ENCODE measurements around the gene CHST9. TPM values are rescaled to one million over a fixed set of nuclear protein-coding genes. Genes with fewer than 3 reads are reported as not detected.

The CHST9 gene
- total and polyA plus RNA-seq, 2 of the 4 experiments (the other 2 are of a cell fraction), result not detected

- Histone ChIP-seq H2BK5ac (ENCODE audit: low read depth, low read length, poor library complexity, severe bottlenecking) (no peak overlapping the region), H2BK15ac (ENCODE audit: low read depth, low read length) (no peak overlapping the region), H4K91ac (ENCODE audit: insufficient read depth, low read depth, low read length) (no peak overlapping the region), H4K20me1 (ENCODE audit: insufficient read depth, low read length) (no peaks in the 10 kb centered on the region), H3K4me2 (ENCODE audit: low read depth, low read length) (no peak overlapping the region), H3K36me3 (ENCODE audit: control insufficient read depth, insufficient read depth, low read length) (no peaks in the 10 kb centered on the region), H3K9me1 (ENCODE audit: insufficient read depth, low read length) (no peaks in the 10 kb centered on the region), H3K4me1 (ENCODE audit: control insufficient read depth, insufficient read depth, low read length) (no peaks in the 10 kb centered on the region), H3K9me3 (ENCODE audit: control insufficient read depth, insufficient read depth, low read length) (peaks cover 8% of the 10 kb centered on the region), H3K56ac (ENCODE audit: extremely low read depth, insufficient read depth, low read length) (no peak overlapping the region), H3K23ac (ENCODE audit: low read depth, low read length) (no peak overlapping the region), H2BK120ac (ENCODE audit: low read depth, low read length) (no peak overlapping the region), H2AFZ (replicated peaks; ENCODE audit: low read length, poor library complexity) (no peak overlapping the region), H3K14ac (replicated peaks; ENCODE audit: low read depth, low read length) (no peak overlapping the region), H4K5ac (ENCODE audit: low read depth, low read length) (no peak overlapping the region), H2AK5ac (ENCODE audit: low read depth, low read length) (no peak overlapping the region), H3K9ac (ENCODE audit: low read depth, low read length) (no peak overlapping the region), H3K4me3 (ENCODE audit: insufficient read depth, low read depth, low read length) (no peak overlapping the region), H2BK20ac (ENCODE audit: low read depth, low read length) (no peak overlapping the region), H3K4ac (ENCODE audit: low read depth, low read length) (no peak overlapping the region), H3K79me1 (ENCODE audit: low read depth in 1 of 2, low read length in 2 of 2) (no peaks in the 10 kb centered on the region), H3K18ac (ENCODE audit: low read depth, low read length) (no peak overlapping the region), H4K8ac (ENCODE audit: low read depth in 2 of 2, low read length in 2 of 2) (no peak overlapping the region), H3K27ac (ENCODE audit: insufficient read depth, low read length) (no peak overlapping the region), H2AK9ac (replicated peaks; ENCODE audit: low read depth, low read length, poor library complexity) (no peak overlapping the region), H3K27me3 (ENCODE audit: control insufficient read depth, insufficient read depth, low read length) (no peaks in the 10 kb centered on the region)
- DNase-seq (no peak), ATAC-seq (ENCODE audit: low read depth) (no peak)
- in situ Hi-C loops (cut with MboI; ENCODE audit: low sequenced_read_pairs), result no loop called here
- WGBS, 2 experiments (ENCODE audit: extremely low coverage in 2 of 2, insufficient read length in 1 of 2), result no CpG with 5 or more reads among the region's 7 CpGs
- dilution Hi-C loops (cut with HindIII; ENCODE audit: low sequenced_read_pairs, unreplicated experiment), result no loop called here
- intact Hi-C loops (cut with micrococcal nuclease), result no loop called here
- no TSS peak for BruUV-seq (replicated peaks)
- ChIA-PET POLR2A (ENCODE audit: unreplicated experiment) (no interaction called here), CTCF (no interaction called here)
- TF ChIP-seq, protein P1, sequence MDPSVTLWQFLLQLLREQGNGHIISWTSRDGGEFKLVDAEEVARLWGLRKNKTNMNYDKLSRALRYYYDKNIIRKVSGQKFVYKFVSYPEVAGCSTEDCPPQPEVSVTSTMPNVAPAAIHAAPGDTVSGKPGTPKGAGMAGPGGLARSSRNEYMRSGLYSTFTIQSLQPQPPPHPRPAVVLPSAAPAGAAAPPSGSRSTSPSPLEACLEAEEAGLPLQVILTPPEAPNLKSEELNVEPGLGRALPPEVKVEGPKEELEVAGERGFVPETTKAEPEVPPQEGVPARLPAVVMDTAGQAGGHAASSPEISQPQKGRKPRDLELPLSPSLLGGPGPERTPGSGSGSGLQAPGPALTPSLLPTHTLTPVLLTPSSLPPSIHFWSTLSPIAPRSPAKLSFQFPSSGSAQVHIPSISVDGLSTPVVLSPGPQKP (IDR thresholded peaks at IDR 0.05; ENCODE audit: borderline replicate concordance, low read depth, low read length), result no peak
- no peak for TF ChIP-seq BHLHE40 (IDR thresholded peaks at IDR 0.05; ENCODE audit: low read depth, low read length)
- no peak for TF ChIP-seq MAZ (IDR thresholded peaks at IDR 0.05; ENCODE audit: borderline replicate concordance, low read depth, low read length)
- TF ChIP-seq NFE2L2 (IDR thresholded peaks at IDR 0.05; ENCODE audit: low read depth, low read length), result no peak
- no peak for TF ChIP-seq FOS (IDR thresholded peaks at IDR 0.05; ENCODE audit: low read depth, low read length)
- TF ChIP-seq CHD1 (IDR thresholded peaks at IDR 0.05; ENCODE audit: low read depth, low read length), result no peak
- TF ChIP-seq RCOR1 (IDR thresholded peaks at IDR 0.05; ENCODE audit: insufficient replicate concordance, low read length), result no peak
- no peak for TF ChIP-seq CEBPB (IDR thresholded peaks at IDR 0.05; ENCODE audit: low read depth, low read length)
- TF ChIP-seq SMC3 (IDR thresholded peaks at IDR 0.05; ENCODE audit: low read depth, low read length), result no peak
- TF ChIP-seq RAD21 (IDR thresholded peaks at IDR 0.05; ENCODE audit: low read length), result no peak
- TF ChIP-seq POLR2A (IDR thresholded peaks at IDR 0.05; ENCODE audit: low read depth, low read length), result no peak
- TF ChIP-seq RFX5 (IDR thresholded peaks at IDR 0.05; ENCODE audit: low read depth, low read length), result no peak
- TF ChIP-seq, protein P2, sequence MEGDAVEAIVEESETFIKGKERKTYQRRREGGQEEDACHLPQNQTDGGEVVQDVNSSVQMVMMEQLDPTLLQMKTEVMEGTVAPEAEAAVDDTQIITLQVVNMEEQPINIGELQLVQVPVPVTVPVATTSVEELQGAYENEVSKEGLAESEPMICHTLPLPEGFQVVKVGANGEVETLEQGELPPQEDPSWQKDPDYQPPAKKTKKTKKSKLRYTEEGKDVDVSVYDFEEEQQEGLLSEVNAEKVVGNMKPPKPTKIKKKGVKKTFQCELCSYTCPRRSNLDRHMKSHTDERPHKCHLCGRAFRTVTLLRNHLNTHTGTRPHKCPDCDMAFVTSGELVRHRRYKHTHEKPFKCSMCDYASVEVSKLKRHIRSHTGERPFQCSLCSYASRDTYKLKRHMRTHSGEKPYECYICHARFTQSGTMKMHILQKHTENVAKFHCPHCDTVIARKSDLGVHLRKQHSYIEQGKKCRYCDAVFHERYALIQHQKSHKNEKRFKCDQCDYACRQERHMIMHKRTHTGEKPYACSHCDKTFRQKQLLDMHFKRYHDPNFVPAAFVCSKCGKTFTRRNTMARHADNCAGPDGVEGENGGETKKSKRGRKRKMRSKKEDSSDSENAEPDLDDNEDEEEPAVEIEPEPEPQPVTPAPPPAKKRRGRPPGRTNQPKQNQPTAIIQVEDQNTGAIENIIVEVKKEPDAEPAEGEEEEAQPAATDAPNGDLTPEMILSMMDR (conservative IDR thresholded peaks at IDR 0.05; ENCODE audit: low read depth, low read length), result no peak
- no peak for TF ChIP-seq USF2 (IDR thresholded peaks at IDR 0.05; ENCODE audit: low read depth, low read length)
- TF ChIP-seq MXI1 (IDR thresholded peaks at IDR 0.05; ENCODE audit: borderline replicate concordance, low read depth, low read length), result no peak
- no peak for TF ChIP-seq MAFK (IDR thresholded peaks at IDR 0.05; ENCODE audit: low read depth, low read length)
Observed at GRCh38 chr18:27135504-27136207, 49.5 kb downstream of the CHST9 start.

Data from IMR-90 (cell line).